ENCODE results near the gene SPECC1.

GRCh38 chr17:20012017-20012536, 2.9 kb downstream of the SPECC1 start:
- no peak for TF ChIP-seq CTCF (CRISPR knock-in tag; IDR thresholded peaks at IDR 0.05)
- no peak for TF ChIP-seq TRIM24 (CRISPR knock-in tag; IDR thresholded peaks at IDR 0.05)
- TF ChIP-seq SP2 (CRISPR knock-in tag; IDR thresholded peaks at IDR 0.05), result no peak
- TF ChIP-seq ZNF251 (CRISPR knock-in tag; IDR thresholded peaks at IDR 0.05), result no peak
